GM21786 (cell line): ENCODE results near the gene CACNA1E.

ENCODE experiments used
- ATAC-seq: cut with Tn5 transposase; IDR thresholded peaks from one replicate; pipeline ENCODE4 v1.9.1; 2021; ENCODE audit not compliant: unreplicated experiment

The CACNA1E gene

DNA sequence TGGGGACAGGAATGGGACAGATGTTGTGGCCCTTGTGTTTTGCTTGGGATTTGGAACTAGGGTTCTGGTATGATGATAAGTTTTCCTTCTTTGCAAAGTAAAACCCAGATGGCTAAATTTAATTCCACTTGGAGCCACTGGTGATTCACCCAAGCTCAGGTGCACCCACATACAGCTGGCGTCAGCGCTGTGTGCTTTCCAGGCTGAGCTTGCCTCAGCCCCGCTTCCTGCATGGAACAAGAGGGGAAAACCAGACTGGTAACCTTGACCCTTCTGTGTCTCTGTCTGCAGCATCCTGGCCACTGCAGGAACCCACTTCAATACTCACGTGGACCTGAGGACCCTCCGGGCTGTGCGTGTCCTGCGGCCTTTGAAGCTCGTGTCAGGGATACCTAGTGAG lies 94.2 kb downstream of the CACNA1E start:
- ATAC-seq: no peak

DNA sequence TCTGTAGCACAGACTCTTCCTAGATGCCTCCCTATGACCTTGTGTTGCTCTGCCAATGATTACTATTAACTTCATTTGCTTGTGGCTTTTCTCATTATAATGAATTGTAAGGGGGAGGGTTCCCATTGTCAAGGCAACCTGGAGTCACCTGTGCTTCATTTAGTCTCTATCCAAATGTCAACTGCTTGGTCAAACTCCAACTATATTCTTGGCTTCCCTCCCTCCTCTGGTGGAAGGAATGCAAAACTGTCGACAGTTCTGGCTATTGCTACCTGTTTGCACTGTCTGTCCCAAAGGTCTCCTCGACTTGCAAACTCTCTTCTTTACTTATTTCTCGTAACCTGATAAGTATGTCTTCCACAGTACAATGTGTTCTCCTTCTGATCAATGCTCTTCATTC lies 100.3 kb downstream of the CACNA1E start:
- no peak for ATAC-seq

DNA sequence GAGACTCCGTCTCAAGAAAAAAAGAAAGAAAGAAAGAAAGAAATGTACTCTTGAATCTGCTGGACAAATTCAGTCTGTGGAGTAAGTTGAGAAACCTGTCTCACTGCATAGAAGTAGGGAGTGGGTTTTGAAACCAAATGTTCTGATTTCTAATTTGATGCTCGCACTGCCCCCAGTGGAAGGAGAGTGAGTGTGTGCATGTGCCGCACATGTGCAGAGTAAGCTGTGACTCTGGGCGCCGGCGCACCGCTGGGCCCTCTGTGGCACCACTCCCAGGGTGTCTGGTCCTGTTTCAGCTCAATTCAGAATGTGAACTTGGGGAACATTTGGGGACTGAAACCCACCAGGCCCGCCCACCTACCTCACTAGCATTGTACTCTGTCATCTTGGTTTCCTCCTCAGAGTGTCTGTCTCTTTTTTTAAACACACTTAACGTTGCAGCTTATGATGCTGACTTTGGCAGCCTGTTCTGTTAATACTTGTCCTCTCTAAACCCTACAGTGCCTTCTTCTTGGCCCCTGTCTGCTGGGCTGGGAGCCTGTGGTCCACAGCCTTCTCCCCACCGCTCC lies 104.6 kb downstream of the CACNA1E start:
- ATAC-seq: no peak

DNA sequence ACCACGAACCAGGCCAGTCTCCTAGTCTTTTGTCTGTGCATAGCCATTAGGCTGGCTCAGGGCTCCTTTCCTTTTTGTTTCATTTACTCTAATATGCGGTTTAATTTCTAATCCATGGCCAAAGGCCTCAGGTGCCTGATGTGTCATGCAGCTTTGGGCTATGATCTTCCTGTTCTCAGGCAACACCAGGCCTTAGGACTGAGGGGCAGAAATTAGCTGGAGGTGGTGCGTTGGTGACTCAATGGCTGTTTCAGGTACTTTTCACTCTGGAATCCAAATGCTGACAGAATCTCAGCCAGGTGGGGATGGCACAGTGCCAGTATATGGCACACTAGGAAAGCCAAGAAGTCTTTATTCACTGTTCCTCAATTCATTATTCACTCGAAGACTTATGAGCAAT lies 105.3 kb downstream of the CACNA1E start:
- no peak for ATAC-seq

DNA sequence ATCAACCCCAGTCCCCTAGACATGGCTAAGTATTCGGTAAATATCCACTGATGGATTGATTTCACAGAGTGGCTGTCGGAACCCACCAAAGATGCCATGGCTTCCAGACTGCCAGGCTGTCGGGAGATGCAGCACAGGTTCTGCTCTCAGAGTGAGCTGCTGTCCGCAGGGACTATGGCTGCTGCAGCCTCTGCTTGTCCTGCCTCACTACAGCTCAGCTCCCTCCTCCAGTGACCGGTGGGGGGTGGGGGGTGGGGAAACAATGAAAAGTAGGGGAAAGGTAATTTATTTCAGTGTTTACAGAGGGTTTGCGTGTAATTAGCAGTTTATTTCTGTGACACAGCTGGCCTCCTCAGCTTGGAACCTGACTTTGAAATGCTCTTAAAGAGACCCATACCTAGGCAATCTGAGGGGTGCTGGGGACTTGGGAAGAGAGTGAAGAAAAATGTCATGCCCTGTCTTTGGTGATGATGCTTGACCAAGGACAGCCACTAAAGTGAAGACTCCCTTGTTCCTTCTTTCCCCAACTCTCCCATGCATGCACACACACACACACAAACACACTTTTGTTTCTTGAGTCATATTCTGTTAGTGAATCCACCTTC lies 109.0 kb downstream of the CACNA1E start:
- ATAC-seq: no peak

DNA sequence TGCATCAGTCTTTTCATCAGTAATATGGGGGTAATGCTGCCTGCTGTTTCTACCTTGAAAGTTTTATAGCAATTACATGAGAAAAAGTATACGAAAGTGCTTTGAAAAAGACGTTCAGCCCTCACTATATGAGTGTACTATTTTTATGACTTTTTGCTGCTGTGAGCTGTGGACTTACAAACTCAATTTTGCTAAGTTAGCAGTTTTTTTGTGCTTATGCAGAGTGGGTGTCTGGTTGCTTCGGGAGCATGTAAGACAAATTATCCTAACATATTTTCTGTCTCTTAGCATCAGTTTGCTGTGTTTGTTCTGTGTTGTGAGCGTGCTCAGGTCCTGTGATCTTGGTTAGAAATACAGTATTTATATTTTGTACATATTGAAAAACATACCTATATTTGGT lies 109.7 kb downstream of the CACNA1E start:
- ATAC-seq: no peak

DNA sequence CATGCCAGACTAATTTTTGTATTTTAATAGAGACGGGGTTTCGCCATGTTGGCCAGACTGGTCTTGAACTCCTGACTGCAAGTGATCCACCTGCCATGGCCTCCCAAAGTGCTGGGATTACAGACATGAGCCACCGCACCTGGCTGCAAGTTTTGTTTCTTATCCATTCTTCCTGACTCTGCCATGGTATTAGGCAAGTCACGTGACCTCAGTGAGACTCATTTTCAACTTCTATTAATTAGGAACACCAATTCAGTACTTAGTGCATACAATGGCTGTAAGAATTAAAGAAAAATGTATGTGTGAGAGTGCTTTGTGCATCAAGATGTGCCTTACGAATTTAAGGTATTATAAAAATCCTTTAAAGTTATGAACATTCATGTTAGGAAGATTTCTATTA lies 111.2 kb downstream of the CACNA1E start:
- no peak for ATAC-seq

DNA sequence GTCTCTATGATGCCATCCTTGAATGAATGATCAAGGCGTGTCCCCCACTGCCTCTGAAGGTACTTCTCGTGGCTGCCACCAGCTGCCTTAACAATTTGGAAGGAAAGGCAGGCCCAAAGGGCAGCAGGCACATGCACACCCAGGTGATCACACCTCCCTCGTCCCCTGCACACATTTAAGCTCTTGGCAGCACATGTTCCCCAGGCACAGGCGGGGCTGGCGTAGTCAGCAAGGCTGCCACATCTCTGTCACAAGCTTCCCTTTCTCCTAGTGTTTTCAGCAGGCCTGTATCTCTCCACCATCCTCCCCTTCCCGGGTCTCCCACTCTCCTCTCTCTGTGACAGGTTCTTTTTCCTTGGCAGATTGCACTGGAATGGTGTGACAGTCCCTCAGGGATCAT lies 111.9 kb downstream of the CACNA1E start:
- no peak for ATAC-seq

DNA sequence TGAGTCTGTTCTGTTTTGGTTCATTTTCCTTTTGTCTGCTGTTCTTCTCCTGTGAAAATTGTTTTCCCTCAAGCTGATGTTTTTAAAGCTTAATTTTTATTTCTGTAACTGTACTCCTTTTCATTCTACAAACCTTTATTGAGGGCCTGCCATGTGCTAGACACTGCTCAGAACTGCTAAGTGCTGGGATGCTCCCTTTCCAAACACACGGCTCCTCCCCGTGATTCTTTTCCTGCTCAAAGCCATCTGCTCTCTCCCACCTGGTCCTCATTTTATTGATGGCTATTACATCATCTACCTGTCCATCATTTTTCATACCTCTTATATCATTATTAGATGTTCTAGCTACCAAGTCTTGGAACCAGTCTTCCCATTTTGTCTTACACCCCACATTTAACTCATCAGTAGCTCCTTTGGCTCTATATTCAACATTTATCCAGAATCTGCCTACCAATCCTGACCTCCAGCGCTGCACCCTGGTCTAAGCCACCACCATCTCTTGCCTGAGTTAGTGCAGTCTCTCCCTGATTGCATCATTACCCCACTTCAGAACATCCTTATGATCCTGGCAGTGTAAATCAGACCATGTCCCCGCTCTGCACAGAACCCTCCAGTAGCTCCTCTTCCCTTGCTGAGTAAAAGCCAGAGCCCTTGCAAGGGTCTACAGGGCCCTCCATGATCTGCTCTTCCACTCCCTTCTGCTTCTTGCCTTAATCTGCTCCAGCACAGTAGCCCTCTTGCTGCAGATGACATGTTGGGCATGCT lies 118.1 kb downstream of the CACNA1E start:
- no peak for ATAC-seq

DNA sequence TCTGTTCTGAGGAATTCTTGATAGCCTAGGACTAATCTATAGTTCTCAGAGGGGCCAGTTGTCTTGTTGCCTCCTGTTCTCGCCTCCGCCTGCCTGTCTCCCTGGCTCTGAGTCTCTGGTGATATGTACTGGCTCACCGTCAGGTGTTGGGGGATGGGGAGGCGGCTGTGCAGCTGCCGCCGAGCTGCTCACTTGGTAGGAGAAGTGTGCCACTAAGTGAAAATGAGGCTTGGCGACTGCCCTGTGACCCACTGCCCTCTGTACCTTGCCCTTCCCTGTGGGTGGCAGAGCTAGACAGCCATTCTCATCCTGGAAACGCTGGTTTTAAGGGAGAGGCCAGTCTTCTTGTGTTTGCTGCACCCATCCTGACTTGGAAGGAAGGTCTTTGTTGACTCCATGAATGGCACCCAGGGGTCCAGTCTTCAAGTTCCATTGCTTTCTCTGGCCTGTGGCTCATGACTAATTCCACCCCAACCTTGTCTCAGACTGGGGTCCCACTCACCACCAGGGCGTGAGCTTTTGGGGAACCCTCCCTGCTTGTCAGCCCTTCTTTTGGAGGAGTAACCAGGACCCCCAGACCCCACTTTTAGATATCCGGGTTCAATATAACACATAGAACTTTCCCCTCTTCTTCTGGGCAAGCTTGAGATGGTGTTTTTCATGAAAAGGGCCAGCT lies 120.6 kb downstream of the CACNA1E start:
- no peak for ATAC-seq

DNA sequence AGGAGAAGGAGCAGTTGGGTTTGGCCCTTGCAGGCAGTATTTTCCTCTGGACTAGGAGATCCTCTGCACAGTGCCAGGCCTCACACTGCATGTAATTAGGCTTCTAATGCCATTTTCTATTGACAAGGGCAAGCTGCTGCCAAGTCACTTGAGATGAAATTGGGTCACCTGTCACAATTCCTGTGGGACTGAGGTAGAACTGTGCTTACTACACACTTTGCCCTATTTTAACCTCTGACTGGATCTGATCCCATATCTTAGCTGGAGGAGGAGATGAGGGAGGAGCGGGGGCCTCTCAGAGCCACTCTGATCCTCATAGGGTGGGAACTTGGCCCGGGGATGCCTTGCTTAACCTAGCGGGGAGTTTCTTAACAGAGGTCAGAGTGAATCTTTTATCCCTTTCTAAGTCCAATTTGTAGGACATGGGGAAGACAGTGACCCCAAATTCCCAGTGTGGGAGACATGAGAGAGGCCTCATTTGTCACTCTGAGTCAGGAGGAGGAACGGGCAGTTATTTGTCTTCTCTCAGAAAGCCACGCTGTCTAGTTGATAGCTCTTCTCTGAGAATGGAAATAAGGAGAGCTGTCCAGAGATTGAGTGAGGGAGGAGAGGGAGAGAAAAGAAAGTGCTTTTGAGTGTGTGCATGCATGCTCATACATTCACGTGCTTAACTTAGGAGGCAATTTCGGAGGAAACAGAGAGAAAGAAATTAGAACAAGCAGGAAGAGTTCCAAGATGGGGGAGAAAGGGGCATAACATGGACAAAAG lies 121.3 kb downstream of the CACNA1E start:
- no peak for ATAC-seq

DNA sequence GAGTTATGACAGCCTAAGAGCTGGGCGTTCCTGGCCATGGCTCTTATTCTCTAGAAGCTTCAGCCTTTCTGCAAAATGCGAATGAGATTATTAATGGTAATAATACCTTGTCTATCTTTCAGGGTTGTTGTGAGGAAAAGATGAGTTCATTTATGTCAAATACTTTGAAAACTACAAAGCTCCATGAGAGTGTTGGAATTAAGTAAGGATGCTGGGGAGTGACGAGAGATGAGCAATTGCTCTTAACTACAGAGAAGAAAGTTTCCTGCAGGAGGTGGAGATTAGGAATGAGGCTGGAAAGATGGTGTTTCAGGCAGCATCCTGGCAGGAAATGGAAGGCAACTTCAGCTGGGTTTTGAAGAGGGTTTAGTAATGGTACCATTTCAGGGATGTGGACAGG lies 124.2 kb downstream of the CACNA1E start:
- no peak for ATAC-seq

DNA sequence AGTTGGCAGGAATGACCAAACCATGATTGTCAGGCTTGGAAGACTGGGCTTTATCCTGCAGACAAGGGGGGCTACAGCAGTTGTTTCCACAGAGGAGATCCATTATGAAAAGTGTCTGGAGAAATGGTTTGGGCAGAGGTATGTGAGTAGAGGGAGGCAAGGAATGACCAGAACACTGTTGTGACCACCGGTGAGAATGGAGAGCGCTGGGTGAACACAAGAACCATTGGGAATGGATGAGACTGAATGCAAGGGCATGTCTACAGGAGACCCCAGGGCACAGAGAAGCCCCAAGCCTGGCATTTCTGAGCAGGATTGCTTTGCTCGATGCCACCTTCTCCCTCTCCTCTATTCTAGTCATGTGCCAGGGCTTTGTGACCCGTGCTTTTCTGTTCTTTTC lies 125.1 kb downstream of the CACNA1E start:
- no peak for ATAC-seq

DNA sequence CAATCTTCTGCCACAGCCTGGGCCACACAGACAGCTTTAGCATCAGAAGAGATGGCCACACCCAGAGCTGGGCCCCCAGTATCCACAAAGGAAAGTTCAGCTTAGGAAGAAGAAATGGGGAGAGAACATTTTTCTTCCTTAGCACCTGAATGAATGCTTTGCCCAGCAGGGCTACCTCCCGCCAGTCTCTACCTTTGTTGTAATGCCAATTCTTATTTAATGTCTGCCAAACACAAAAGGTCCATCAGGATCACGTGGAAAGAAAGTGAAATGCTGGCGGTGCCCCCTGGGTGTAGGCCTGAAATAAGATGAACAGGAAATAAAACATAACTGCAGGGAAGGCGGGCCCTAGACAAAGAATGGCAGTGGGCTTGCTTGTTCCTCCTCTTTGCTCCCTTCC lies 125.6 kb downstream of the CACNA1E start:
- no peak for ATAC-seq

DNA sequence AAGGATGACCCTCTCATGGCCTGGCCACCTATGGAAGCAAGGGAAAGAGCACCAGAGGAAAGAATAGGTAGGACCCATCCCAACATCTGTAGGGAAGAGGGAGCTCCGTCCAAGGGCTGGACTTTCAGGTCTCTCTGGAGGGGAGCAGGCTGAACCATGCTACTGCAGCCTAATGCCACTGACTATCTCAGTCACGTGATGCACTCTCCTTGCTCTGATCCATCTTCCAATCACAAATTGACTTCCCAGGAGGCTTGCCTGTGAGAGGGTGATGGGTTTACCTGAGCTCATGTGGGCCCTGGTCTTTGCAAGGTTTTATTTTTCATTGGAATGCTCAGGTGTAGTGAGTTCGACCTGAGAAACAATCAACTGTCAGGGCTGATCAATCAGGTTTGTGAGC lies 128.8 kb downstream of the CACNA1E start:
- ATAC-seq: no peak

DNA sequence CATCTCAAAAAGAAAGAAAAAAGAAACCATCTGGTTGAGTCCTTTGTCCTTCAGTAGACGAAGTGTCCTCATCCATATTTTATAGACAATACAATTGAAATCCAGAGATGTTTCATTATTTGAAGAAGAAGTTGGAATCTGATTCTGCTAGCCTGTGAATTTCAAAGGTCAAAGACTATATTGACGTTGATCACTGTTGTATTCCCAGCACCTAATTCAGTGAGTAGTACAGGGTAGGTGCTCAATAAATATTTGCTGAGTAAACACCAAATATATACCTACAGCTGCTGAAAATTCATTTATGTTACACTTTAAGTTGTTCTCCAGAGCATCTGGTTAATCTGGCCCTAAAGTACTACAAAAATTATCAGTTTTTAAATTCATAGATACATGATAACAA lies 135.2 kb downstream of the CACNA1E start:
- ATAC-seq: no peak

DNA sequence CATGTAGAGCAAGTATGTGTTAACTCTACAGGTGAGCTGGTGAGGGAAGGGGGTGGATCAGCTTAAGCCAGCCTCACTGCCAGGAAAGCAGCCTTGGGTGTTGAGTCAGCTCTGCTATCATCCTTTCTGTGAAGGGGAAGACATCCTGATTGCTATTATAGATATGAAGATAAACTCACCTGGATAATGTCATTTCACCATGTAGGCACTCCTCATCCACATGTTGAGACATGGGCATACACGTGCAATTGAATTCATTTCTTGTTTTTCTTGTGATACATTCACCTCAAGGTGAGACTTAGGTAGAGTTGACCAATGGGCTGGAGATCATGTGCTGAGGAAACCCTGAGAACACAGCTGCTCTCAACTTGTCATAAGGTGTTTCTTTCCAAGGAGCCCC lies 136.9 kb downstream of the CACNA1E start:
- ATAC-seq: no peak

DNA sequence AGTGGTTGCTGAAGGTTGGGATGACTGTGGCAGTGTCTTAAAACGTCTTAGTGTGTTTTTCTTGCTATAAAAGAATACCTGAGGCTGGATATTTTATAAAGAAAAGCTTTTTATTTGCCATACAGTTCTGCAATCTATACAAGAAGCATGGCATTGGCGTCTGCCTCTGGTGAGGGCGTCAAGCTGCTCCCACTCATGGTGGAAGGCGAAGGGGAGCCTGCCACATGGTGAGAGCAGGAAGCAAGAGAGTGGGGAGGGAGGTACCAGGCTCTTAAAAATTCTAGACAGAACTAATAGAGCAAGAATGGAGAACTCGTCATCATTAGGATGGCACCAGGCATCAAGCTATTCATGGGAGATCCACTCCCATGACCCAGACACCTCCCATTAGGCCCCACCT lies 140.5 kb downstream of the CACNA1E start:
- no peak for ATAC-seq

DNA sequence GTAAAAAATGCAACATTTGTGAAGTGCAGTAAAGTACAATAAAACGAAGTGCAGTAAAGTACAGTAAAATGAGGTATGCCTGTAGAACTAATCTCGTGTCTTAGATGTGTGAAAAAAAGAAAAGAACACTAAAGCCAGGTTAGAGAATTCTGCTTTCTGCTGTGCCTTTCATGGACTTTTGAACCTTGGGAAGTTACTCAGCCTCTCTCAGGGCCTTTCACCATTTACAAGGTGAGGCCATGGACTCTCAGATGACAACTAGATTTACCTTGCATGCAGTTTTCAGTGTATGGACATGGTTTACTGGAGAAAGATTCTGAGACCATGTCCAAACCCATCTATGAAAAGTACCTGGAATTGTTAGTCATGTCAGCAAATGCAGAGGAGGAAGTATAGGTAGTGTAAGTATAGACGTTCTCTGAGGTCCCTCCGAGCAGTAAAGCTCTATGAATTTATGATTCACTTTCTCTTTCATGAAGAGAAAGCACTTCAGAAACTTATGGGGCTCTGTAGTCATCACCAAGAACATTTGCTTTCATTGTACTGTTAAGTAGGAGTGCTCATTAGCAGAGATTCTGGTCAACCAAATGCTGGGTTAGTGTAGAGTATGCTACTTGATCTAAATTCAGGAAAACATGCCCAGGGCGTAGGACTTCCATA lies 143.1 kb downstream of the CACNA1E start:
- no peak for ATAC-seq

DNA sequence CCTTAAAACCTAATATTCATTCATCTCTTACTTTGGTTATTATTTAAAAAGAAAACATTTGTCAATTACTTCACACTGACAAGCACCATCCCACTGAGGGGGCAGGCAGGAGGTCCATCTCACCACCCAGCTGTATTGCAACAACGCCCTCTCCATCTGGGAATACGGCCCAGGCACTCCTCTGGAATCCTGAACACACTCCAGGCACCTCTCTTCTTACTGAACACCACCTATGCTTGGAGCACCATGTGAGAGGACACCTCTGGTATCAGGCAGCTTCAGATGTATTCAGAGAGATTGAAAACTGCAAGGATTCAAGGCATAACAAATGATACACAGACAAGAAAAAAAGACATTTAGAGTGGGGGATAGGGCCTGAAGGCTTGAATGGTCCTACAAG lies 147.1 kb downstream of the CACNA1E start:
- ATAC-seq: no peak

DNA sequence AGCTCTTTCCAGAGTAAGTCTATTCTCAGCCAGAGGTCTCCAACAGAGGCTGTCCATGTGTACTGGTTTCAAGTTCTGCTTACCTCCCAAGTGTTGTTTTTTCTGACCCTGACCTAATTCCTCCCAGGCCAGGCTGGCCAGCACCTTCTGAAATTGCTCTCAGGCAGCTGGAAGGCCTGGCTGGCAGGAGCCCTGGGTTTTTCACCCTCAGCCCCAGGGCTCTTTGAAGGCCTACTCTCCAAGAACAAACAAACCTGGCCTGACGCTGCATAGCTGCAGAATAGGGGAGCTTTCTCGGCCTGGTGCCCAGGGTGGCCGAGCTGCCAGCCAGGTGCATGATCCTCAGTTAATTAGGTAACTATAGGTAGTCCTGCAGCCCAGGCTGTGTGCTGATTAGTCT lies 147.5 kb downstream of the CACNA1E start:
- no peak for ATAC-seq
